Naive thymus-derived CD8-positive, alpha-beta T cell (primary cell): Measurements from ENCODE around the gene MX2. TPM values are rescaled to one million over a fixed set of nuclear protein-coding genes. Genes with fewer than 3 reads are reported as not detected.

Experiments used
- ATAC-seq, 2 donors: fragments of 150-1000 bp; cut with Tn5 transposase in 1 of 2; sonication (Bioruptor Pico), chemical (Tn5 transposase) in 1 of 2; 1 replicate in 1 of 2; 2 replicates in 1 of 2; pipeline ENCODE4 v1.10.0; 2021; ENCODE audit warnings: mild to moderate bottlenecking in 2 of 2, moderate library complexity in 2 of 2
- POLR2A ChIA-PET: fragments of 350-600 bp; sonication (Branson Sonifier 250); formaldehyde crosslinking; loops from one replicate; lab custom pipeline; 2021; ENCODE audit warnings: antibody characterized with exemption; lab: Charles Lee
- DNase-seq, 10 donors: peaks; one replicate each; pipeline versions ENCODE4 v3.0.0 to v3.0.0-alpha.2; 2020 to 2022
- H3K27ac Mint-ChIP-seq, 10 donors: one replicate each; pipeline ENCODE4 v1.8.0; 2020 to 2022; ENCODE audit warnings: mild to moderate bottlenecking in 10 of 10, mixed read lengths in 10 of 10, moderate library complexity in 4 of 10, inconsistent platforms in 1 of 10
- H3K27me3 Mint-ChIP-seq, 5 donors: one replicate each; pipeline ENCODE4 v1.8.0; 2021 to 2022; ENCODE audit warnings: mixed read lengths in 5 of 5
- H3K36me3 Mint-ChIP-seq, 3 donors: one replicate each; pipeline ENCODE4 v1.8.0; 2020 to 2022; ENCODE audit warnings: mixed read lengths in 3 of 3, mild to moderate bottlenecking in 2 of 3, inconsistent platforms in 1 of 3
- H3K4me1 Mint-ChIP-seq, 4 donors: one replicate each; pipeline ENCODE4 v1.8.0; 2021 to 2022; ENCODE audit warnings: mixed read lengths in 4 of 4
- H3K4me3 Mint-ChIP-seq, 10 donors: one replicate each; pipeline ENCODE4 v1.8.0; 2020 to 2022; ENCODE audit warnings: mild to moderate bottlenecking in 10 of 10, mixed read lengths in 10 of 10, moderate library complexity in 6 of 10, inconsistent platforms in 1 of 10
- H3K9me3 Mint-ChIP-seq, 9 donors: one replicate each; pipeline ENCODE4 v1.8.0; 2020 to 2022; ENCODE audit warnings: mixed read lengths in 9 of 9, mild to moderate bottlenecking in 3 of 9, inconsistent platforms in 1 of 9, moderate library complexity in 1 of 9
- polyA plus RNA-seq, 3 donors: library from polyadenylated mRNA; unstranded; fragments of 300-500 nt; fragmentation: Illumina TruSeq; gene quantifications; one replicate each; pipeline ENCODE4 v1.2.3, GENCODE V29; 2021
- total RNA-seq, 8 experiments: library from RNA in 2 of 8; stranded (reverse) in 2 of 8; gene quantifications; one replicate each; pipeline ENCODE4 v1.2.3 and lab custom pipeline; 2021 to 2026

MX2 gene
- total and polyA plus RNA-seq, 5 experiments from 2014 or later = 27.8 to 125 (median 49.6) TPM

GRCh38 chr21:41322496-41323382, 39.1 kb upstream of the MX2 start:
- H3K4me1 Mint-ChIP-seq = peaks cover 4 to 17% (median 12%) of the 10 kb centered on the region in 4 donors
- no peak for DNase-seq
- H3K36me3 Mint-ChIP-seq = no peaks in the 10 kb centered on the region
- POLR2A ChIA-PET = no interaction called here
- no peak overlapping the region for H3K27ac Mint-ChIP-seq
- H3K9me3 Mint-ChIP-seq = no peaks in the 10 kb centered on the region
- no peak for ATAC-seq
- peaks cover under 1 to 13% (median 9%) of the 10 kb centered on the region in 5 donors for H3K27me3 Mint-ChIP-seq
- no peak overlapping the region for H3K4me3 Mint-ChIP-seq

DNA sequence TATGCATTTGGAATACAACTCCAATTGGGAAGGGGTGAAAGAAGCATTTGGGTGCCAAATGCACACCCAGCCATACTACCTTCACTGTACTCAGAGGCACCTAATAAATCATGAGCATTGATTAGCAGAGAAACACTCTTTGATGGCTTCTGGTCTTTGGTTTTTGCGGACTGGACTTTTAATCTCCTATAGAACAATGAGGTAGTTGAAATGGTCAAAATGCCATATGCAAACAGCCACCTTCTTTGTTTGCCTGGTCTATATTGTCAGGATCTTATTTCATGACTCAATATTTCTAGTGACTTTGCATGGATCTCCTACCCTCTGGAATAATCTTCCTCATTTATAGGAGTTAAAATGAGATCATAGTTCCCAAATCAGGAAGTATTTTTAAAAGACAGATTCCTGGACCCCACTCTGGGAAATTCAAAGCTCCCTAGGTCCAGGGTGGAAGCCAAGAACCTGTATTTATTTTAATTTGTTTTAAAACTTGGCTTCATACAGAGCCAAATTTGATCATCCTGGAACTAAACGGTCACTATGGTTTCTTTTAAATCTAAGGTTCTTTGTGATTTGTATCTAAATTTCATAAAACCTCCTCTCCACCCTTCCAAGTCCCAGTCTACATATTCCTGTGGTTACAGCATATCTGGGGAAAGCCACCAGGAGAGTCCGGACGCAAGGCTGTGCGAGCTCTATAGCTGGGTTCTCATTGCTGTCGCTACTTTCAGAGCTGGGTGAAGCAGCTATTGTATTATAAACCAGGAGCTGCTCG, 36.5 kb upstream of the MX2 start:
- Mint-ChIP-seq H3K9me3 (no peaks in the 10 kb centered on the region), H3K4me1 (peaks cover 4 to 17% (median 12%) of the 10 kb centered on the region in 4 donors), H3K36me3 (no peaks in the 10 kb centered on the region), H3K4me3 (no peak overlapping the region), H3K27me3 (peaks cover 0 to 4% (median 0%) of the 10 kb centered on the region in 5 donors), H3K27ac (no peak overlapping the region)
- no peak for DNase-seq
- POLR2A ChIA-PET = no interaction called here
- ATAC-seq = no peak

DNA sequence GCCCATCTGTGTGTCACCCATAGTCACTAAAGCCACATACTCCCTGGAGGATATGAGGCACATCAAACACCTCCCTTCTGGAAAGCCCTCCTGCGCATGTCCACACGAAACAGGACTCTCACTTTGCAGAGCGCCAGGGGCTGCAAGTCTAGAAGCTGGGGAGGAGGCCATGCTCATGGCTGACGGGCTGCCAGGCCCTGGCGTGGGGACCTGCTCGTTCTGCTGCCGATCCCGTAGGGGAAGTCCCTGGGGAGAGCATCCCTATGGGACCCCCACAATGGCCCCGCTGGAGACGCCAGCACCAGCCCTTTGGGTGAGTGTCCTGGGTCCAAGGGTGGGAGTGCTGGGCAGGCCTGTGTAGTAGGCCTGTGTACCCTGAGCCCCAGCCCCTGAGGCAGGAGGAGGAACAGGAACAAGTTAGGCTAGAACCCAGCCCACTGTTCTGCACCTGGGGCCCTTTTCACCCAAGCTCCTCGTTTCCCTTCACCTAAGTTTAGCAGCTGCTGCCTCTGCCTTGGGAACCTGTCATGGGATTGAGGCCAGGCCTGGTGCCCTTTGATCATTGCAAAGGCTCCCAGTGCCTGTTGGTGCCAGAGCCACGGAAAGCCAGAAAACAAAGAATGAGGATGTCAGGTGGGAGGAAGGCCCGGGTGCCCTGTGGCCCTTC, 35.3 kb upstream of the MX2 start:
- H3K4me1 Mint-ChIP-seq = peaks cover 2 to 6% (median 4%) of the 10 kb centered on the region in 4 donors

DNA sequence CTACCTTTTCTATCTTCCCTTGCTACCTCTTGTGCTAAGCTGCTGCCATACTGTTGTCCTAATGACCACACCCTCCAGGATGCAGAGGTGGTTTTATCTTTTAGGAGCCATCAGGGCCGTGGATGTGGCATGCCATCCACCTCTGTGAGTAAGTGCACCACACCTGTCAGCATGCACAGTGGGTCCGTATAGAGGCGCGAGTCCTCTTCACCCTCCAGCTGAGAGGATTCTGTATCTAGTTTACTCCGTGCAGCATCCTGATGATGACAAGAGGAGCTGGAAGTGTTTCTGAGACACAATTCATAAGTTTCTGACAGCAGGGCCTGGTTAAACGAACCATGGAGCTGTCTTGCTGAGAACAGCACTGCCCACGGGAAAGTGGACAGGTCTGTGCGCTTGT, 34.1 kb upstream of the MX2 start:
- H3K36me3 Mint-ChIP-seq = no peaks in the 10 kb centered on the region
- no peak for ATAC-seq
- POLR2A ChIA-PET = no interaction called here
- peaks cover 0 to 4% (median 0%) of the 10 kb centered on the region in 9 donors for H3K9me3 Mint-ChIP-seq
- DNase-seq = no peak
- H3K4me3 Mint-ChIP-seq = no peak overlapping the region
- peaks cover 0 to 2% (median 0%) of the 10 kb centered on the region in 4 donors for H3K4me1 Mint-ChIP-seq
- H3K27me3 Mint-ChIP-seq = no peaks in the 10 kb centered on the region
- H3K27ac Mint-ChIP-seq = peak overlapping the region in 1 of 10 donors; percentile 44

More for the DNA sequence above, 35.3 kb upstream of the MX2 start:
- POLR2A ChIA-PET = no interaction called here
- Mint-ChIP-seq H3K9me3 (no peaks in the 10 kb centered on the region), H3K36me3 (no peaks in the 10 kb centered on the region), H3K27ac (peak overlapping the region in 1 of 10 donors; percentile 8), H3K4me3 (no peak overlapping the region), H3K27me3 (peaks cover 0 to 2% (median 0%) of the 10 kb centered on the region in 5 donors)
- DNase-seq = no peak
- ATAC-seq = no peak

- no peak overlapping the region for H3K4me3 Mint-ChIP-seq
- DNase-seq (no peak), ATAC-seq (no peak)
- peak overlapping the region in 1 of 10 donors; percentile 83 for H3K27ac Mint-ChIP-seq
- H3K4me1 Mint-ChIP-seq = no peaks in the 10 kb centered on the region
- peaks cover 4 to 16% (median 7%) of the 10 kb centered on the region in 9 donors for H3K9me3 Mint-ChIP-seq
- peaks cover 0 to 2% (median 0%) of the 10 kb centered on the region in 5 donors for H3K27me3 Mint-ChIP-seq
- peaks cover 0 to 6% (median 5%) of the 10 kb centered on the region in 3 donors for H3K36me3 Mint-ChIP-seq
- POLR2A ChIA-PET = no interaction called here
These were observed 32.9 kb upstream of the MX2 start for GRCh38 chr21:41328660-41329607.

GRCh38 chr21:41333752-41334151, 28.1 kb upstream of the MX2 start:
- DNase-seq = no peak
- Mint-ChIP-seq H3K4me3 (no peak overlapping the region), H3K27ac (peak overlapping the region in 1 of 10 donors; percentile 50), H3K36me3 (peaks cover 0 to 15% (median 6%) of the 10 kb centered on the region in 3 donors), H3K9me3 (peaks cover 4 to 17% (median 9%) of the 10 kb centered on the region in 9 donors), H3K27me3 (peaks cover 0 to 5% (median 2%) of the 10 kb centered on the region in 5 donors), H3K4me1 (peaks cover 0 to 1% (median 0%) of the 10 kb centered on the region in 4 donors)
- POLR2A ChIA-PET = no interaction called here
- ATAC-seq = no peak

GRCh38 chr21:41337515-41337914, 24.3 kb upstream of the MX2 start:
- Mint-ChIP-seq H3K9me3 (peaks cover 7 to 20% (median 14%) of the 10 kb centered on the region in 9 donors), H3K4me1 (peaks cover 0 to 1% (median 0%) of the 10 kb centered on the region in 4 donors), H3K36me3 (peaks cover 0 to 20% (median 12%) of the 10 kb centered on the region in 3 donors), H3K27ac (no peak overlapping the region), H3K4me3 (no peak overlapping the region), H3K27me3 (peaks cover 0 to 6% (median 4%) of the 10 kb centered on the region in 5 donors)
- DNase-seq (no peak), ATAC-seq (no peak)
- POLR2A ChIA-PET = interaction anchor here (0.5 kb wide), 1 partner anchor 25 kb away, joined by 3 read pairs; no protein-coding TSS in a partner anchor

GRCh38 chr21:41338455-41338854, 23.4 kb upstream of the MX2 start:
- peaks cover 0 to 6% (median 4%) of the 10 kb centered on the region in 5 donors for H3K27me3 Mint-ChIP-seq
- no peak overlapping the region for H3K4me3 Mint-ChIP-seq
- peaks cover 0 to 18% (median 15%) of the 10 kb centered on the region in 3 donors for H3K36me3 Mint-ChIP-seq
- DNase-seq (no peak), ATAC-seq (no peak)
- peaks cover 5 to 24% (median 10%) of the 10 kb centered on the region in 9 donors for H3K9me3 Mint-ChIP-seq
- peaks cover 0 to 1% (median 0%) of the 10 kb centered on the region in 4 donors for H3K4me1 Mint-ChIP-seq
- H3K27ac Mint-ChIP-seq = no peak overlapping the region
- POLR2A ChIA-PET = no interaction called here

GRCh38 chr21:41342035-41342434, 19.8 kb upstream of the MX2 start:
- Mint-ChIP-seq H3K9me3 (peaks cover 0 to 11% (median 5%) of the 10 kb centered on the region in 9 donors), H3K27ac (no peak overlapping the region), H3K4me1 (peaks cover 0 to 3% (median 0%) of the 10 kb centered on the region in 4 donors), H3K36me3 (peaks cover 0 to 9% (median 5%) of the 10 kb centered on the region in 3 donors), H3K4me3 (no peak overlapping the region), H3K27me3 (peaks cover 0 to 7% (median 5%) of the 10 kb centered on the region in 5 donors)
- POLR2A ChIA-PET = no interaction called here
- ATAC-seq (no peak), DNase-seq (no peak)

GRCh38 chr21:41344146-41344545, 17.7 kb upstream of the MX2 start:
- peaks cover 0 to 7% (median 3%) of the 10 kb centered on the region in 5 donors for H3K27me3 Mint-ChIP-seq

DNA sequence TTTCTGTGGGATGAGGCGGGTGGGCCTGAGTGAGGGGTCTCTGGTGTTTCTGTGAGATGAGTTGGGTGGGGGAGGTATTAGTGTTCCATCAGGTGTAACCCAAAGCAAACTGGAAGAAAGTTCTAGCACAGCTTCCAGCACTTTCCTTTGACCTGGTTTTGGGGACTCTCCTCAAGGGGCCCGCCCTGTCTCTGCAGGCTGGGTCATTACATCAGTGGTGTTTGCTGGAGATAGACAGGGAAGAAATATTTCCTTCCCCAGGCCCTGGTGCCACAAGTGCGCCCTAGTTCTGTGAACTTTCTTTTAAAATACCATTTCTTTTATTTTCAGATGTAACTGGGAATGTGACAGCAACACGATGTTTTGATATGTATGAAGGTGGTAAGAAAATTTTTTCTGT, 16.5 kb upstream of the MX2 start:
- no peak for DNase-seq
- peaks cover 0 to 9% (median 5%) of the 10 kb centered on the region in 3 donors for H3K36me3 Mint-ChIP-seq
- peaks cover 0 to 8% (median 3%) of the 10 kb centered on the region in 5 donors for H3K27me3 Mint-ChIP-seq
- H3K27ac Mint-ChIP-seq = peak overlapping the region in 2 of 10 donors; percentile 18 to 37
- no peak for ATAC-seq
- peaks cover 0 to 11% (median 5%) of the 10 kb centered on the region in 9 donors for H3K9me3 Mint-ChIP-seq
- H3K4me1 Mint-ChIP-seq = peaks cover 0 to 2% (median 0%) of the 10 kb centered on the region in 4 donors
- no peak overlapping the region for H3K4me3 Mint-ChIP-seq
- POLR2A ChIA-PET = interaction anchor here (0.7 kb wide), 1 partner anchor 89 kb away, joined by 3 read pairs; no protein-coding TSS in a partner anchor

More at GRCh38 chr21:41344146-41344545, 17.7 kb upstream of the MX2 start:
- no peak for DNase-seq
- H3K36me3 Mint-ChIP-seq = peaks cover 0 to 9% (median 5%) of the 10 kb centered on the region in 3 donors
- H3K4me1 Mint-ChIP-seq = peaks cover 0 to 2% (median 0%) of the 10 kb centered on the region in 4 donors
- ATAC-seq = no peak
- H3K27ac Mint-ChIP-seq = peak overlapping the region in 1 of 10 donors; percentile 5
- no peak overlapping the region for H3K4me3 Mint-ChIP-seq
- POLR2A ChIA-PET = no interaction called here
- H3K9me3 Mint-ChIP-seq = peaks cover 0 to 11% (median 5%) of the 10 kb centered on the region in 9 donors
